ENCODE data around the gene TP73.

DNA sequence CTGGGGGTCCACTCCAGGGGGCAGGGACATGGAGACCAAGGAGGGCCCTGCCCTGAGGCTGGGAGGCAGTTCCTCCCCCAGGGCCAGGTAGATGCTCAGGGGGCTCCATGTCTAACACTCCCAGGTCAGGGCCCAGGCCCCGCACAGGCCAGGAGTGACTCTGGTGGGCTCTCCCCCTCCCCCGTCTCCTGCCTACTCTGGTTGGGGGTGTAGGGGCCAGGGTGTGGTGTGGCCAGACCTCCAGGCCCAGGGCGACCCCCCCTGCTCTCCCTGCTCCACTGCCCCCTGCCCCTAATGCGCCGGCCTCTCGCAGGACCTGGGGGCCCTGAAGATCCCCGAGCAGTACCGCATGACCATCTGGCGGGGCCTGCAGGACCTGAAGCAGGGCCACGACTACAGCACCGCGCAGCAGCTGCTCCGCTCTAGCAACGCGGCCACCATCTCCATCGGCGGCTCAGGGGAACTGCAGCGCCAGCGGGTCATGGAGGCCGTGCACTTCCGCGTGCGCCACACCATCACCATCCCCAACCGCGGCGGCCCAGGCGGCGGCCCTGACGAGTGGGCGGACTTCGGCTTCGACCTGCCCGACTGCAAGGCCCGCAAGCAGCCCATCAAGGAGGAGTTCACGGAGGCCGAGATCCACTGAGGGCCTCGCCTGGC, 80.2 kb downstream of the TP73 start:
- TF ChIP-seq L3MBTL2 (conservative IDR thresholded peaks at IDR 0.05) (no peak), SP1 (IDR thresholded peaks at IDR 0.05) (no peak), HDGF (IDR thresholded peaks at IDR 0.05; ENCODE audit: borderline replicate concordance) (no peak), FOXM1 (IDR thresholded peaks at IDR 0.05; ENCODE audit: borderline replicate concordance) (no peak), CTBP1 (IDR thresholded peaks at IDR 0.05; ENCODE audit: borderline replicate concordance) (no peak), ZNF384 (IDR thresholded peaks at IDR 0.05) (no peak), SUZ12 (IDR thresholded peaks at IDR 0.05) (no peak), FOXK2 (IDR thresholded peaks at IDR 0.05) (no peak), ELF4 (IDR thresholded peaks at IDR 0.05) (no peak), NFRKB (IDR thresholded peaks at IDR 0.05) (no peak)
- TF ChIP-seq, protein P1, sequence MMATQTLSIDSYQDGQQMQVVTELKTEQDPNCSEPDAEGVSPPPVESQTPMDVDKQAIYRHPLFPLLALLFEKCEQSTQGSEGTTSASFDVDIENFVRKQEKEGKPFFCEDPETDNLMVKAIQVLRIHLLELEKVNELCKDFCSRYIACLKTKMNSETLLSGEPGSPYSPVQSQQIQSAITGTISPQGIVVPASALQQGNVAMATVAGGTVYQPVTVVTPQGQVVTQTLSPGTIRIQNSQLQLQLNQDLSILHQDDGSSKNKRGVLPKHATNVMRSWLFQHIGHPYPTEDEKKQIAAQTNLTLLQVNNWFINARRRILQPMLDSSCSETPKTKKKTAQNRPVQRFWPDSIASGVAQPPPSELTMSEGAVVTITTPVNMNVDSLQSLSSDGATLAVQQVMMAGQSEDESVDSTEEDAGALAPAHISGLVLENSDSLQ (IDR thresholded peaks at IDR 0.05) = no peak

All from HEK293T (cell line).